ENCODE results near the gene LHX2. TPM values are rescaled to one million over a fixed set of nuclear protein-coding genes. Genes with fewer than 3 reads are reported as not detected.

LHX2 gene
- total and polyA plus RNA-seq, 2 of the 13 experiments (the other 11 are each of a cell fraction or from before 2014, with no cell fraction given) = not detected

GRCh38 chr9:124078641-124079040 is 67.1 kb downstream of the LHX2 start (continued):
- TF ChIP-seq PPARG (CRISPR knock-in tag; conservative IDR thresholded peaks at IDR 0.05) (peak; percentile 91), ZNF136 (CRISPR knock-in tag; IDR thresholded peaks at IDR 0.05; ENCODE audit: low read depth) (no peak), EEA1 (CRISPR knock-in tag; IDR thresholded peaks at IDR 0.05; ENCODE audit: borderline replicate concordance) (no peak), SALL2 (CRISPR knock-in tag; IDR thresholded peaks at IDR 0.05) (no peak), NFIB (CRISPR knock-in tag; IDR thresholded peaks at IDR 0.05; ENCODE audit: borderline replicate concordance) (no peak), CBX2 (IDR thresholded peaks at IDR 0.05; ENCODE audit: low read depth, low read length) (no peak), CBX2 (CRISPR knock-in tag; IDR thresholded peaks at IDR 0.05; ENCODE audit: low read depth) (no peak), ZNF503 (CRISPR knock-in tag; IDR thresholded peaks at IDR 0.05) (no peak), ZNF556 (CRISPR knock-in tag; IDR thresholded peaks at IDR 0.05; ENCODE audit: borderline replicate concordance) (no peak), TCF7 (IDR thresholded peaks at IDR 0.05; ENCODE audit: low read depth) (no peak), ZNF407 (CRISPR knock-in tag; IDR thresholded peaks at IDR 0.05; ENCODE audit: not compliant biosample characterization) (no peak), SAFB2 (CRISPR knock-in tag; IDR thresholded peaks at IDR 0.05; ENCODE audit: borderline replicate concordance, low read depth) (no peak), ZGPAT (CRISPR knock-in tag; IDR thresholded peaks at IDR 0.05) (peak; percentile 43), MAFK (conservative IDR thresholded peaks at IDR 0.05 in 1 of 2, IDR thresholded peaks at IDR 0.05 in 1 of 2; ENCODE audit: low read length in 2 of 2) (no peak), KMT2A (CRISPR knock-in tag; IDR thresholded peaks at IDR 0.05) (no peak), ARHGAP35 (CRISPR knock-in tag; IDR thresholded peaks at IDR 0.05; ENCODE audit: borderline replicate concordance) (no peak), CBX1 (IDR thresholded peaks at IDR 0.05; ENCODE audit: low read depth) (no peak), ZNF709 (CRISPR knock-in tag; IDR thresholded peaks at IDR 0.05) (no peak), MBD4 (IDR thresholded peaks at IDR 0.05; ENCODE audit: borderline replicate concordance, low read length) (no peak), ZNF530 (CRISPR knock-in tag; IDR thresholded peaks at IDR 0.05; ENCODE audit: low read depth) (no peak), GATAD2A (CRISPR knock-in tag; IDR thresholded peaks at IDR 0.05) (peak; percentile 44; the same call in 1 of the 2 replicates)

Measured in HepG2 (cell line).